HG02623 (cell line): Measurements from ENCODE around the gene CHD2.
A peak's percentile ranks its signal among the peaks of the same experiment; 100 is the strongest.
"Not testable (repeated sequence)": the region's sequence is repeated elsewhere in the genome, so short reads cannot be mapped to it uniquely, and the experiment has no call there.

Source experiments
- ATAC-seq: cut with Tn5 transposase; IDR thresholded peaks from one replicate; pipeline ENCODE4 v1.9.1; 2021; ENCODE audit warnings: moderate library complexity; ENCODE audit not compliant: unreplicated experiment

CHD2 gene

GRCh38 chr15:93032515-93033206 lies 132.5 kb downstream of the CHD2 start:
- ATAC-seq, result not testable (repeated sequence)

- ATAC-seq, result no peak
These were observed 133.4 kb downstream of the CHD2 start for GRCh38 chr15:93033434-93034045.

- ATAC-seq, result no peak
These were observed 134.4 kb downstream of the CHD2 start for GRCh38 chr15:93034512-93034911.

- ATAC-seq, result peak; percentile 6
These were observed 135.2 kb downstream of the CHD2 start for GRCh38 chr15:93035092-93035915.

- ATAC-seq, result peak; percentile 64
These were observed 136.1 kb downstream of the CHD2 start for GRCh38 chr15:93035953-93036810.

- ATAC-seq, result no peak
These were observed 137.1 kb downstream of the CHD2 start for GRCh38 chr15:93036951-93037819.

- no peak for ATAC-seq
These were observed 137.9 kb downstream of the CHD2 start for GRCh38 chr15:93037820-93038705.

- not testable (repeated sequence) for ATAC-seq
These were observed 139.6 kb downstream of the CHD2 start for GRCh38 chr15:93039562-93040287.

GRCh38 chr15:93040288-93041158 lies 140.4 kb downstream of the CHD2 start:
- no peak for ATAC-seq

GRCh38 chr15:93041159-93041547 lies 141.0 kb downstream of the CHD2 start:
- ATAC-seq, result no peak

- ATAC-seq, result no peak
These were observed 142.1 kb downstream of the CHD2 start for GRCh38 chr15:93042211-93042610.

- no peak for ATAC-seq
These were observed 142.7 kb downstream of the CHD2 start for GRCh38 chr15:93042691-93043378.

GRCh38 chr15:93043621-93044300 lies 143.6 kb downstream of the CHD2 start:
- no peak for ATAC-seq

GRCh38 chr15:93044301-93045190 lies 144.4 kb downstream of the CHD2 start:
- ATAC-seq, result no peak

- ATAC-seq, result no peak
These were observed 145.2 kb downstream of the CHD2 start for GRCh38 chr15:93045191-93045785.
